Endothelial cell of umbilical vein (primary cell): ENCODE results near the gene KIAA0825. TPM values are rescaled to one million over a fixed set of nuclear protein-coding genes. Genes with fewer than 3 reads are reported as not detected.

ENCODE experiments used
- BruUV-seq: library from RNA; stranded (reverse); fragments of 400-500 nt; replicated peaks from 2 replicates; lab custom pipeline; 2021; lab: Mats Ljungman, UMichigan
- CTCF ChIA-PET: fragments of 300-600, 350-600 bp; sonication (Branson Sonifier 250); formaldehyde crosslinking; loops from one replicate; lab custom pipeline; 2021; ENCODE audit warnings: antibody characterized with exemption, inconsistent platforms; lab: Charles Lee
- POLR2A ChIA-PET: fragments of 300-600, 350-600 bp; sonication (Branson Sonifier 250); formaldehyde crosslinking; loops from one replicate; lab custom pipeline; 2021; ENCODE audit warnings: antibody characterized with exemption, inconsistent platforms; lab: Charles Lee
- DNase-seq: peaks from one replicate; pipeline ENCODE4 v3.0.0-alpha.2; 2011; ENCODE audit warnings: low read depth, low spot score
- FAIRE-seq: peaks from 2 replicates; lab custom pipeline; 2011; peaks lifted over from hg19 to GRCh38; lab: Jason Lieb, UNC
- H2AFZ ChIP-seq: 2 replicates; pipeline ENCODE4 v1.6.0; 2012; ENCODE audit warnings: low read depth, low read length, control low read depth, inconsistent platforms
- H3K27ac ChIP-seq: 2 replicates; pipeline ENCODE4 v1.5.1; 2011; ENCODE audit warnings: low read depth, mild to moderate bottlenecking, control low read depth, low read length, moderate library complexity; ENCODE audit not compliant: insufficient read depth
- H3K27me3 ChIP-seq, 2 experiments: 2 replicates each; pipeline versions ENCODE4 v1.6.0 to v1.6.1; 2011; ENCODE audit warnings: low read length in 2 of 2, mixed read lengths in 1 of 2; ENCODE audit not compliant: control insufficient read depth in 2 of 2, insufficient read depth in 2 of 2
- H3K36me3 ChIP-seq, 2 experiments: 2 replicates in 1 of 2; 3 replicates in 1 of 2; pipeline ENCODE4 v1.5.1; 2011; ENCODE audit warnings: low read length in 2 of 2, mild to moderate bottlenecking in 1 of 2, moderate library complexity in 1 of 2; ENCODE audit not compliant: control insufficient read depth in 2 of 2, insufficient read depth in 2 of 2; ENCODE audit errors: extremely low read depth in 1 of 2
- H3K4me1 ChIP-seq: 3 replicates; pipeline ENCODE4 v1.5.1; 2011; ENCODE audit warnings: mild to moderate bottlenecking, low read length; ENCODE audit not compliant: control insufficient read depth, insufficient read depth; ENCODE audit errors: extremely low read depth
- H3K4me2 ChIP-seq: 2 replicates; pipeline ENCODE4 v1.6.1; 2011; ENCODE audit warnings: low read length, control low read depth, mixed read lengths; ENCODE audit not compliant: insufficient read depth
- H3K4me3 ChIP-seq, 3 experiments: fragments of 200-600 bp in 1 of 3; sonication (generic), shearing (Covaris generic) in 1 of 3; replicated peaks in 1 of 3; 2 replicates each; pipeline ENCODE4 v1.5.1; 2011 to 2016; ENCODE audit warnings: control low read depth in 3 of 3, low read length in 3 of 3, mild to moderate bottlenecking in 2 of 3, inconsistent platforms in 1 of 3, low read depth in 1 of 3, moderate library complexity in 1 of 3; ENCODE audit not compliant: insufficient read depth in 1 of 3
- H3K79me2 ChIP-seq: 2 replicates; pipeline ENCODE4 v1.6.0; 2012; ENCODE audit warnings: low read length, inconsistent platforms; ENCODE audit not compliant: control insufficient read depth, insufficient read depth
- H3K9ac ChIP-seq: replicated peaks from 2 replicates; pipeline ENCODE3; 2011; ENCODE audit warnings: low read length, control low read depth; ENCODE audit not compliant: insufficient read depth; ENCODE audit errors: extremely low read depth
- H3K9me1 ChIP-seq: replicated peaks from 3 replicates; pipeline ENCODE4 v1.6.0; 2011; ENCODE audit warnings: mild to moderate bottlenecking, low read length; ENCODE audit not compliant: control insufficient read depth, insufficient read depth; ENCODE audit errors: extremely low read depth
- H3K9me3 ChIP-seq: replicated peaks from 2 replicates; pipeline ENCODE4 v1.5.1; 2012; ENCODE audit warnings: low read length, inconsistent platforms; ENCODE audit not compliant: control insufficient read depth, insufficient read depth
- H4K20me1 ChIP-seq: replicated peaks from 2 replicates; pipeline ENCODE3; 2011; ENCODE audit warnings: mild to moderate bottlenecking, low read length; ENCODE audit not compliant: control insufficient read depth, insufficient read depth; ENCODE audit errors: extremely low read depth
- EZH2 ChIP-seq: IDR thresholded peaks from 2 replicates; pipeline ENCODE4 v1.6.1; 2012; ENCODE audit warnings: borderline replicate concordance, low read depth, mild to moderate bottlenecking, moderate library complexity, low read length, inconsistent platforms; ENCODE audit not compliant: severe bottlenecking
- FOS ChIP-seq: IDR thresholded peaks from 2 replicates; pipeline ENCODE4 v1.6.1; 2011; ENCODE audit warnings: mild to moderate bottlenecking, low read length, moderate library complexity, borderline replicate concordance; ENCODE audit not compliant: insufficient read depth
- GATA2 ChIP-seq: IDR thresholded peaks from 2 replicates; pipeline ENCODE4 v1.7.0; 2011; ENCODE audit warnings: low read depth, mild to moderate bottlenecking, moderate library complexity, mixed read lengths, low read length; ENCODE audit not compliant: insufficient read length, insufficient read depth
- JUN ChIP-seq: IDR thresholded peaks from 2 replicates; pipeline ENCODE4 v1.6.1; 2011; ENCODE audit warnings: borderline replicate concordance, low read depth; ENCODE audit not compliant: insufficient read length, insufficient read depth
- MYC ChIP-seq: IDR thresholded peaks from one replicate; pipeline ENCODE4 v1.6.1; 2011; ENCODE audit warnings: mild to moderate bottlenecking, low read depth, low read length
- POLR2A ChIP-seq: IDR thresholded peaks from 2 replicates; pipeline ENCODE4 v1.6.1; 2012; ENCODE audit warnings: low read depth, mild to moderate bottlenecking, control low read depth, low read length
- POLR2AphosphoS5 ChIP-seq: IDR thresholded peaks from 2 replicates; pipeline ENCODE4 v1.6.1; 2012; ENCODE audit warnings: low read depth, mild to moderate bottlenecking, control low read depth, low read length, moderate library complexity; ENCODE audit not compliant: insufficient read depth
- dilution Hi-C: fragments of 300-500 bp; cut with MboI; formaldehyde crosslinking; loops from one replicate; pipeline ENCODE4 v1.15.0; 2019; ENCODE audit warnings: low sequenced_read_pairs; ENCODE audit not compliant: extremely low pct_ligation_motif_present
- intact Hi-C: fragments of 100-400 bp; cut with micrococcal nuclease; formaldehyde crosslinking; loops from one replicate; pipeline ENCODE4 v1.10.0; 2022
- polyA plus RNA-seq, 4 experiments: library from polyadenylated mRNA; depleted of rRNA in 3 of 4; stranded (reverse) in 3 of 4; unstranded in 1 of 4; fragments of >200 nt; gene quantifications; 2 replicates each; pipeline versions ENCODE4 v1.2.1 to v1.2.3, GENCODE V29; 2011 to 2012; ENCODE audit warnings: missing spikeins in 1 of 4
- total RNA-seq: library from RNA; stranded (reverse); gene quantifications from 2 replicates; pipeline ENCODE4 v1.2.3, GENCODE V29; 2021
- TF ChIP-seq, protein P1 (sequence below), 2 donors: IDR thresholded peaks; 1 replicate in 1 of 2; 2 replicates in 1 of 2; pipeline ENCODE4 v1.5.1; 2011; ENCODE audit warnings: low read length in 2 of 2, mild to moderate bottlenecking in 2 of 2, moderate library complexity in 2 of 2, control low read depth in 1 of 2, inconsistent platforms in 1 of 2, low read depth in 1 of 2; ENCODE audit not compliant: insufficient read depth in 1 of 2; ENCODE audit errors: extremely low read depth in 1 of 2
- TF ChIP-seq, protein P2 (sequence below): IDR thresholded peaks from 2 replicates; pipeline ENCODE4 v1.6.1; 2011; ENCODE audit not compliant: insufficient read depth, insufficient read length

Gene KIAA0825
- total and polyA plus RNA-seq, 2 donors (not counting 3 experiments of a cell fraction or from before 2014, with no cell fraction given), result 0.15 to 1.1 TPM

DNA sequence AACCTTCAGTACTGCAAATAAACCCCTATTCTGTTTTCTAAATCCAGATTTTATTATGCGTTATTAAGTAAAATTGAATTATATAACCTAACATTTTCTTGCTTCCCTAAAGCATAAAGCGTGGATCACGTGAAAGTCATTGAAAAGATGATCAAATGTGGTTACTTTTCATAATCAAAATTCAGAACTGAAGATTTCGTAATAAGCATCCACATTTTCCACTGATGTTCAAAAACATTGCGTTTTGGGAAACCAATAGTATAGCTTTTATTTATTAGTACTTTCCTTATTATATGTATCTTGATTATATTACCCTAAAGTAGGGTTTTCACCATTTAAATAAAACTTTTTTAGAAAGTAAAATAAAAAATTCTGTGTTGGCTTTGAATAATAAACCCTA, 1.9 kb upstream of the KIAA0825 start:
- no TSS peak for BruUV-seq

More for the DNA sequence above, 1.9 kb upstream of the KIAA0825 start:
- intact Hi-C loops, result no loop called here
- Histone ChIP-seq H3K4me3 (no peak overlapping the region), H3K9me3 (no peaks in the 10 kb centered on the region), H3K4me1 (peaks cover 13% of the 10 kb centered on the region), H2AFZ (no peak overlapping the region), H3K36me3 (no peaks in the 10 kb centered on the region), H3K9me1 (no peaks in the 10 kb centered on the region), H3K9ac (no peak overlapping the region), H4K20me1 (no peaks in the 10 kb centered on the region), H3K27me3 (no peaks in the 10 kb centered on the region), H3K79me2 (peaks cover 21% of the 10 kb centered on the region), H3K4me2 (no peak overlapping the region), H3K27ac (no peak overlapping the region)
- TF ChIP-seq, protein P1, sequence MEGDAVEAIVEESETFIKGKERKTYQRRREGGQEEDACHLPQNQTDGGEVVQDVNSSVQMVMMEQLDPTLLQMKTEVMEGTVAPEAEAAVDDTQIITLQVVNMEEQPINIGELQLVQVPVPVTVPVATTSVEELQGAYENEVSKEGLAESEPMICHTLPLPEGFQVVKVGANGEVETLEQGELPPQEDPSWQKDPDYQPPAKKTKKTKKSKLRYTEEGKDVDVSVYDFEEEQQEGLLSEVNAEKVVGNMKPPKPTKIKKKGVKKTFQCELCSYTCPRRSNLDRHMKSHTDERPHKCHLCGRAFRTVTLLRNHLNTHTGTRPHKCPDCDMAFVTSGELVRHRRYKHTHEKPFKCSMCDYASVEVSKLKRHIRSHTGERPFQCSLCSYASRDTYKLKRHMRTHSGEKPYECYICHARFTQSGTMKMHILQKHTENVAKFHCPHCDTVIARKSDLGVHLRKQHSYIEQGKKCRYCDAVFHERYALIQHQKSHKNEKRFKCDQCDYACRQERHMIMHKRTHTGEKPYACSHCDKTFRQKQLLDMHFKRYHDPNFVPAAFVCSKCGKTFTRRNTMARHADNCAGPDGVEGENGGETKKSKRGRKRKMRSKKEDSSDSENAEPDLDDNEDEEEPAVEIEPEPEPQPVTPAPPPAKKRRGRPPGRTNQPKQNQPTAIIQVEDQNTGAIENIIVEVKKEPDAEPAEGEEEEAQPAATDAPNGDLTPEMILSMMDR (IDR thresholded peaks at IDR 0.05; ENCODE audit: extremely low read depth in 1 of 2, insufficient read depth in 1 of 2, low read depth in 1 of 2, low read length in 2 of 2), result no peak
- TF ChIP-seq POLR2A (no peak), MYC (no peak), GATA2 (no peak), EZH2 (no peak), JUN (no peak), FOS (no peak), POLR2AphosphoS5 (no peak)
- TF ChIP-seq, protein P2, sequence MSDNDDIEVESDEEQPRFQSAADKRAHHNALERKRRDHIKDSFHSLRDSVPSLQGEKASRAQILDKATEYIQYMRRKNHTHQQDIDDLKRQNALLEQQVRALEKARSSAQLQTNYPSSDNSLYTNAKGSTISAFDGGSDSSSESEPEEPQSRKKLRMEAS, result no peak
- DNase-seq (no peak), FAIRE-seq (no peak)
- ChIA-PET CTCF (no interaction called here), POLR2A (no interaction called here)
- dilution Hi-C loops, result no loop called here
